GM18508 (cell line): ENCODE data around the gene IFFO2.

Experiments
- ATAC-seq: cut with Tn5 transposase; IDR thresholded peaks from one replicate; pipeline ENCODE4 v1.9.1; 2021; ENCODE audit warnings: moderate number of reproducible peaks; ENCODE audit not compliant: insufficient read depth, unreplicated experiment

The IFFO2 gene

DNA sequence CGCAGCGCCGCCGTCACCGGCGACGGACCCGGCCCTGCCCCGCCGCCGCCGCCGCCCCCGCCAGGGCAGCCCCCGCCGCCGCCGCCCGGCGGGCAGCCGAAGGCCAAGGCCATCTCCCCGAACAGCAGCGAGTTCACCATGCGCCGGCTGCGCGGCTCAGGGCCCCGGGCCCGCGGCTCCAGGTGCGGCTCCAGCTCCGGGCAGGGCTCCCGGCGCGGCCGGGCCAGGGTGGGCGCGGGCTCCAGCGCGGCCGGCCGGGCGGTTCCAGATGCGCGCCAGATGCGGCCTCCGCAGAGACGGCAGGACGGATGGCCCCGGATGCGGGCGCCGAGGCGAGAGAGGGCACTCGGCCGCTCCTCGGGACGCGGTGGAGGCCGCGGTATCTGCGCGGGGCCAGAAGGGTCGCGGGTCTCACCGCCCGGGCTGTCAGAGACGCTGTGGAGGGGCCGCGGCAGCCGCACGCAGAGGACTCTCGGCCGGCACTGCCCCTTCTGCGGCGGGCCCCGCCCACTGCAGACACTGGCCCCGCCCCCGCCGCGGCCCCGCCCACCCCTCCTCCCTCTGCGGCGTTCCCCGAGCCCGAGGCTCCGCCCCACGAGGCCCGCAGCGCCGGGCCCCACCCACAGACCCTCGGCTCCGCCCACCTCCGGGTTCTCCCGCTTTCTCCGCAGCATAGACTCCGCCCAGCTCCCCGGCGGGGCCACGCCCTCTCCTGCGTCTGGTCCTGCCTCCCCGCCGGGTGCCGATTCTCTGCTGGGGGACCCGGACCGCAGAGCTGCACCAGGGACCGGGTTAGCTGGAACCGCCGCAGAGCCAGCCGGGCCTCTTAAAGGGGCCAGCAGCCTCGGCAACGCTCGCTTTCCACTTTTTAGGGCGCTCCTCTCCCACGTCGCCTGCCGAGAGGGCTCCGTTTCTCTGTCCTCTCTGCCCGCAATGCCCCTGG lies at the start of gene IFFO2:
Gene IFFO2 (minus strand): TSS at position 484 of the 943 bp plus-strand sequence. CDS start 344 bp downstream, at position 140.
- ATAC-seq = no peak

DNA sequence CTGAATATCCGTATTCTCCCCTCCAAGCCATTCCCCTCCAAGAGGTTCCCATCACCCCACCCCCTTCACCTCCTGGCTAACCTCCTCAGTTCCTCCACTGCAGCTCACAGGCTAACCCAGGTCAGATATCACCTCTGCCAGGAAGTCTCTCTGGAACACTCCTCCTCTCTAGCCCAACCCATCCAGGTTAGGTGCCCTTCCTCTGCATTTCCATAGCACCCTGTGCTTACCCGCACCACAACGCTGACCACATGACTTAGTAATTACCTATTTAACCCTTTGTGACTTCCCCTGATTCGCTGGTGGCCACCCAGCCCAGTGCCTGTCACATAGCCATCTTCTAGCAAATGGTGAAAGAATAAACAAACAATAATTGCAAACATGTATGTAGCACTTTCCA lies 49.5 kb upstream of the IFFO2 start:
- ATAC-seq = no peak

GRCh38 chr1:19003371-19004290 lies 47.2 kb upstream of the IFFO2 start:
- ATAC-seq = no peak

GRCh38 chr1:19000065-19000464 lies 43.6 kb upstream of the IFFO2 start:
- no peak for ATAC-seq

- ATAC-seq = no peak
Observed at GRCh38 chr1:18999359-18999758, 42.9 kb upstream of the IFFO2 start.

GRCh38 chr1:18998016-18998724 lies 41.7 kb upstream of the IFFO2 start:
- ATAC-seq = no peak

DNA sequence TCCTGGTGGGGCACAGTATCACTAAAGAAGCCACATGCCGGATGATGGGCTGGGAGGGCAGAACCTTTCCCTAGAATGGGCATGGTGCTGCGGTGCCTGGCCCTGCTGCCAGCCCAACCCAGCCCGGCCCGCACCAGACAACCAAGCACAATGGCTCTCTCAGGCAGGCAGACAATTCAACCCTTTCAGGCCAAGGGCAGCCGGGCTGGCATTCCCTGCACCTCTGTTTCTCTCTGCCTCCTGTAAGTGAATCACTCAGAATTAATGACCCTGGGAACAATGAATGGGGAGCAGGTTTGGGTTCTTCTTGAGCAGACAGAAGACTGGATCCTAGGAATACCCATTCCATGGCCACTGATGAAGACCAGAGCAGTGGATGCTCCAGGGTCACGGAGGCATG lies 41.0 kb upstream of the IFFO2 start:
- no peak for ATAC-seq

DNA sequence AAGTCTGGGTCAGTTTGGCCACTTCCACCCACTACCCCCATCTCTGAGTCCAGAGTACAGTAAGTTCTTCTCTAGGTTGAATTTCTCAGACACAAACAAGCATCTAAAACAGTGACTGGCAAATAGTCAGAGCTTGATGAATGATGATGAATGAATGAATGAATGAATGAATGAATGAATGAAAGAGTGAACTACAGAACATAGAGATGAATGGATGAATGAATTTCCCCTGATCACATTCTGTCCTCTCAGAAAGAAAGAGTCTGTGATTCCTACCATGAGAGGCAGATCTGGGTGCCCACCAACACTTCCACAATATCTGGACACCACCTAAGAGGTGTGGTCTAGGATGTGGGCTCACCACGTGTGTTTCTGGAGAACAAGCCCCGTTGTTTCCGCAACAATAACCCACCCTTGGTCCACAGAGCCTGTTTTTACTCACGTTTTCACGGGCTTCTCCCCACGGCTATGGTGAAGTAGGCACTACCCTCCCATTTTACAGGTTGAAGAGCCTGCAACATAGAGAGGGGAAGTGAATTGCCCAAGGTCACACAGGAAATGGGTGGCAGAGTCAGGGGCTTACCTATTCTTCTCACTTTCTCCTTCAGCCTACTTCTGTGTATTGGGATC lies 40.2 kb upstream of the IFFO2 start:
- no peak for ATAC-seq

- no peak for ATAC-seq
Observed at GRCh38 chr1:18994381-18994780, 37.9 kb upstream of the IFFO2 start.

GRCh38 chr1:18992646-18993045 lies 36.2 kb upstream of the IFFO2 start:
- no peak for ATAC-seq

DNA sequence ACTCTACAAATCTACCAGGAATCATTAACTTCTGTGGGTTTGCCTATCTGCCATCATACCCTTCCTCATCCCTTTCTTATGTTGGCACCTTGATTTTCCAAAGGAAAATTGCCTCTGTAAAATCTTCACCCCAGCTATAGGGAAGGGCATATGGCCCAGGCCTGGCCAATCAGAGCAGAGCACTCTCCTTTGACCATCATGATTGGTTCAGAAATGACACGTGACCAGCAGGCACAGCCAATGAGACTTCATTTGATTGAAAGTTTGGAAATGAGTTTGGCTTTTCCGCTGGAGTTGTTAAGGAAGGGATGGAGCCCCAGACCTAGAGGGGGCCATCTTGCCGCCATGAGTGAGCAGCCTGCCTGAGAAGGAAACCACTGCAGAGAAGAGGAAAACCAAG lies 35.1 kb upstream of the IFFO2 start:
- ATAC-seq = no peak

GRCh38 chr1:18989896-18990295 lies 33.4 kb upstream of the IFFO2 start:
- ATAC-seq = no peak

- ATAC-seq = no peak
Observed at GRCh38 chr1:18989176-18989799, 32.8 kb upstream of the IFFO2 start.

DNA sequence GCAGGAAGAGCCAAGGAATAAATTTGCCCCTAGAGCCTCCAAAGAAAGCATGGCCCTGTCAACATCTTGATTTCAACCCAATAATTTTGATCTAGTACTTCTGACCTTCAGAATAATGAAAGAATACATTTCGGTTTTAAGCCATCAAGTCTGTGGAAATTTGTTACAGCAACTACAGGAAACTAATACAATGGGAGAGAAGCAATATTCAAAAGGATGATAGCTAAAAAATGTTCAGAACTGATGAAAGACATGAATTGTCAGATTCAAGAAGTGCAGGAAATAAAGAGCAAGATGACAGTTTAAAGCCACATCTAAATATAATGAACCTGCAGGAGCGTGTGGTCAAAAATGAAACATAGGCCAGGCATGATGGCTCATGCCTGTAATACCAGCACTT lies 24.8 kb upstream of the IFFO2 start:
- no peak for ATAC-seq

DNA sequence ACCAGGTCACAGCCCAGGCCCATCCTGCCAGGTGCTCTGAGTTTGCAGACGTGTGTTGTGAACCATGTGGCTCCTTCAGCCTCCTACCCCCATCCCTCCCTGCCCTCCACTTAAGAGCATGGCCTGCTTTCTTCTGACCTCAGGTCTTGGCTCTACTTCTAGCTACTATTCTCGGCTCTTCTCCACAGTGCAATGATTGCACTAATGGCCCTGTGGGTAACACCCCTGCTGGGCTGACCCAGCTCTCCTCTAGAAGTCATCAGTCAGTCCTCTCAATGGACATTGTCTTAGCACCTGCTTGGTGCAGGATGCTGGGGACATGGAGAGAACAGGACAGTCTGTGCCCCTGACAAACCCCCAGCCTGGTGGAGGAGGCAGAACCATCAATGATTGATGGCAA lies 22.2 kb upstream of the IFFO2 start:
- ATAC-seq = no peak

GRCh38 chr1:18977428-18977827 lies 21.0 kb upstream of the IFFO2 start:
- no peak for ATAC-seq

DNA sequence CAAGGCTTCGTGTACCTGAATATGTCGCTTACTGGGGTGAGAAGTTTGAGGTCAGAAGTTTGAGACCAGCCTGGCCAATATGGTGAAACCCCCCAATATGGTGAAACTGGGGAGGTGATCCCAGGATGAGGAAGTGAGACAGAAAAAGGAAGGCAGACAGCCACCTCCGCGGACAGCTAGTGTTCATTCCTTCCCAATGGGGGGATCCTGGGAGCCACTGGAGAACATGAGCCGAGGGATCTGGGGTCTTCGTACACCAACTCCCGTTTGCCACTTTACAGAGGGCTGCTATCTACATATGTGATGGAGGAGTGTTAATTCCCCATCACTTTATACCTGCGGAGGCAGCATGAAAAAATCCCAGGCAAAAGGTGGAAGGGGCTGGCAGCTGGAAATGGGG lies 19.6 kb upstream of the IFFO2 start:
- no peak for ATAC-seq

- ATAC-seq = no peak
Observed at GRCh38 chr1:18974606-18975005, 18.1 kb upstream of the IFFO2 start.

DNA sequence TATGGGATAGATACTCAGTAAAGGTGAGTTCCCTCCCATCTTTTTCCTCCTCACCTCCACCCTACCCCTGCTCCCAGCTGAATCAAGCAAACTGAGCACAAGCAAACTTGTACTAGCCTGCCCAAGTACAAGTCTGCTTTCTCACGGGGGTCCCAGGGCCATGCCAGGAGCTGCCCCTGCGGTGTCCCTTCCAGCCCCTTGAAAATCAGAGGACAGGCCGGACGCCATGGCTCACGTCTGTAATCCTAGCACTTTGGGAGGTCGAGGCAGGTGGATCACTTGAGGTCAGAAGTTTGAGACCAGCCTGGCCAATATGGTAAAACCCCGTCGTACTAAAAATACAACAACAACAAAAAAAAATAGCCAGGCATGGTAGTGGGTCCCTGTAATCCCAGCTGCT lies 17.5 kb upstream of the IFFO2 start:
- ATAC-seq = no peak
